VCaP (cell line): ENCODE measurements around the gene TYMP.

Experiments
- H3K27ac ChIP-seq: fragments of 450-650 bp; 2 replicates; pipeline ENCODE4 v1.5.1; 2017
- TF ChIP-seq, protein P1 (sequence below): fragments of 450-650 bp; conservative IDR thresholded peaks from 2 replicates; pipeline ENCODE4 v1.5.1; 2017; ENCODE audit warnings: mild to moderate bottlenecking, moderate library complexity

The TYMP gene

GRCh38 chr22:50529897-50530579 lies at the start of gene TYMP:
TSS of gene TYMP (minus strand) at chr22:50530012. CDS start at chr22:50529709, 303 bp downstream.
- peak within 1 kb of the TSS; percentile 71 for H3K27ac ChIP-seq
- TF ChIP-seq, protein P1, sequence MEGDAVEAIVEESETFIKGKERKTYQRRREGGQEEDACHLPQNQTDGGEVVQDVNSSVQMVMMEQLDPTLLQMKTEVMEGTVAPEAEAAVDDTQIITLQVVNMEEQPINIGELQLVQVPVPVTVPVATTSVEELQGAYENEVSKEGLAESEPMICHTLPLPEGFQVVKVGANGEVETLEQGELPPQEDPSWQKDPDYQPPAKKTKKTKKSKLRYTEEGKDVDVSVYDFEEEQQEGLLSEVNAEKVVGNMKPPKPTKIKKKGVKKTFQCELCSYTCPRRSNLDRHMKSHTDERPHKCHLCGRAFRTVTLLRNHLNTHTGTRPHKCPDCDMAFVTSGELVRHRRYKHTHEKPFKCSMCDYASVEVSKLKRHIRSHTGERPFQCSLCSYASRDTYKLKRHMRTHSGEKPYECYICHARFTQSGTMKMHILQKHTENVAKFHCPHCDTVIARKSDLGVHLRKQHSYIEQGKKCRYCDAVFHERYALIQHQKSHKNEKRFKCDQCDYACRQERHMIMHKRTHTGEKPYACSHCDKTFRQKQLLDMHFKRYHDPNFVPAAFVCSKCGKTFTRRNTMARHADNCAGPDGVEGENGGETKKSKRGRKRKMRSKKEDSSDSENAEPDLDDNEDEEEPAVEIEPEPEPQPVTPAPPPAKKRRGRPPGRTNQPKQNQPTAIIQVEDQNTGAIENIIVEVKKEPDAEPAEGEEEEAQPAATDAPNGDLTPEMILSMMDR: no peak

- TF ChIP-seq, protein P1: no peak
- no peak overlapping the region for H3K27ac ChIP-seq
Measured at GRCh38 chr22:50578776-50579310, 49.0 kb upstream of the TYMP start.

GRCh38 chr22:50577987-50578775 lies 48.4 kb upstream of the TYMP start, which contains the start of gene CPT1B:
TSS of gene CPT1B (minus strand) at chr22:50578427. CDS start at chr22:50577915, 512 bp downstream.
- no peak within 1 kb of the TSS for H3K27ac ChIP-seq
- TF ChIP-seq, protein P1: no peak

- TF ChIP-seq, protein P1: no peak
- no peak overlapping the region for H3K27ac ChIP-seq
Measured at GRCh38 chr22:50577697-50577986, 47.8 kb upstream of the TYMP start.

GRCh38 chr22:50576806-50577696 lies 47.2 kb upstream of the TYMP start:
- H3K27ac ChIP-seq: no peak overlapping the region
- TF ChIP-seq, protein P1: no peak

DNA sequence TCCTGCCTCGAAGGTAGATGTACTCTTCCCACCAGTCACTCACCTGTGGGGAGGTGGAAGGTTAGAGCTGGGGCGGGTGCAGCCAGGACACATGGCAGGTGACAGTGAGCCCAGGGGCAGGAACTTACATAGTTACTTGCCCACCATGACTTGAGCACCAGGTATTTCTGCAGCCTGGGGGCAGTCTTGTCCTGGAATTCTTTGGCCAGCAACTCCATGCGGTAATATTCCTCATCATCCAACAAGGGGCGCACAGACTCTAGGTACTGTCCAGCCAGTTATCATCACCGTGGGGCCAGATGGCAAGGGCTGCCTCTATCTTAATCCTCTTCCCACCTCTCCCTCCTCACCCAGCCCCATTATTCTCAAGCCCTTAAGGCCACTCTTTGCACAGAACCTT lies 46.3 kb upstream of the TYMP start:
- TF ChIP-seq, protein P1: no peak
- H3K27ac ChIP-seq: no peak overlapping the region
